Progenitor cell of endocrine pancreas (in vitro differentiated cells): ENCODE data around the gene EFHC2. TPM values are rescaled to one million over a fixed set of nuclear protein-coding genes. Genes with fewer than 3 reads are reported as not detected.
"Not testable (repeated sequence)": the region's sequence is repeated elsewhere in the genome, so short reads cannot be mapped to it uniquely, and the experiment has no call there.

Experiments used
- DNase-seq: peaks from one replicate; pipeline ENCODE4 v3.0.0; 2021; ENCODE audit warnings: low spot score; ENCODE audit not compliant: unreplicated experiment
- H3K27ac Mint-ChIP-seq: 2 replicates; pipeline ENCODE4 v1.8.0; 2021; ENCODE audit warnings: mild to moderate bottlenecking, moderate library complexity, mixed read lengths
- H3K27me3 Mint-ChIP-seq: 2 replicates; pipeline ENCODE4 v1.8.0; 2021; ENCODE audit warnings: mixed read lengths
- H3K36me3 Mint-ChIP-seq: 2 replicates; pipeline ENCODE4 v1.8.0; 2022; ENCODE audit warnings: mixed read lengths; ENCODE audit not compliant: insufficient read depth
- H3K4me1 Mint-ChIP-seq: 2 replicates; pipeline ENCODE4 v1.8.0; 2021; ENCODE audit warnings: low read depth, mixed read lengths
- H3K4me3 Mint-ChIP-seq: 2 replicates; pipeline ENCODE4 v1.8.0; 2021; ENCODE audit warnings: low read depth, mild to moderate bottlenecking, moderate library complexity, mixed read lengths
- H3K9me3 Mint-ChIP-seq: 2 replicates; pipeline ENCODE4 v1.8.0; 2021; ENCODE audit warnings: low read depth, mixed read lengths
- total RNA-seq: library from RNA; stranded (reverse); gene quantifications from 2 replicates; pipeline ENCODE4 v1.2.1, GENCODE V29; 2021
- TF ChIP-seq, protein P1 (sequence below): fragments of 200-600 bp; sonication (generic); IDR thresholded peaks from one replicate; pipeline ENCODE4 v1.5.0; 2021; ENCODE audit warnings: antibody characterized with exemption, mild to moderate bottlenecking; ENCODE audit not compliant: unreplicated experiment

EFHC2 gene
- total RNA-seq, 1 donor from 2014 or later, result 1.8 TPM

DNA sequence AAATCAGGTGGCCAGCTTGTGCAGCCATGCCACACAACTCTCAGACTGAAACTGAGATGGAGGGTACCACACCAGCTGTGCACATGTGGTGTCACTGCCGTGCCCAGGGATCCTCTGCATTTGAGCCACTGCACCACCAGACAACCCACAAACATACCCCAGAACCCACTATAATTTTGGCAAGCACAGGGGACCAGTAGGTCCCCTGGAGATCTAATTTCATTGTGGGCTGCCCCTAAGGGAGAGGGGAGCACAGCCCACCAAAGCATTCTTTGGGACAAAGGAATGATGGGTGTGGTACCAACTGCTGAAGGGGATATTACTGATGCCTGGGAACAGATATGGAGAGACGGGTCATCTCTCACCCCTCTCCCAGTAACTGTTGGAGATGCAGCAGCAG, 140.9 kb downstream of the EFHC2 start:
- TF ChIP-seq, protein P1, sequence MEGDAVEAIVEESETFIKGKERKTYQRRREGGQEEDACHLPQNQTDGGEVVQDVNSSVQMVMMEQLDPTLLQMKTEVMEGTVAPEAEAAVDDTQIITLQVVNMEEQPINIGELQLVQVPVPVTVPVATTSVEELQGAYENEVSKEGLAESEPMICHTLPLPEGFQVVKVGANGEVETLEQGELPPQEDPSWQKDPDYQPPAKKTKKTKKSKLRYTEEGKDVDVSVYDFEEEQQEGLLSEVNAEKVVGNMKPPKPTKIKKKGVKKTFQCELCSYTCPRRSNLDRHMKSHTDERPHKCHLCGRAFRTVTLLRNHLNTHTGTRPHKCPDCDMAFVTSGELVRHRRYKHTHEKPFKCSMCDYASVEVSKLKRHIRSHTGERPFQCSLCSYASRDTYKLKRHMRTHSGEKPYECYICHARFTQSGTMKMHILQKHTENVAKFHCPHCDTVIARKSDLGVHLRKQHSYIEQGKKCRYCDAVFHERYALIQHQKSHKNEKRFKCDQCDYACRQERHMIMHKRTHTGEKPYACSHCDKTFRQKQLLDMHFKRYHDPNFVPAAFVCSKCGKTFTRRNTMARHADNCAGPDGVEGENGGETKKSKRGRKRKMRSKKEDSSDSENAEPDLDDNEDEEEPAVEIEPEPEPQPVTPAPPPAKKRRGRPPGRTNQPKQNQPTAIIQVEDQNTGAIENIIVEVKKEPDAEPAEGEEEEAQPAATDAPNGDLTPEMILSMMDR, result no peak
- no peak for DNase-seq
- Mint-ChIP-seq H3K36me3 (no peaks in the 10 kb centered on the region), H3K27me3 (no peaks in the 10 kb centered on the region), H3K27ac (no peak overlapping the region), H3K4me3 (no peak overlapping the region), H3K4me1 (no peaks in the 10 kb centered on the region), H3K9me3 (peaks cover 40% of the 10 kb centered on the region)

- H3K27me3 Mint-ChIP-seq, result no peaks in the 10 kb centered on the region
- peaks cover 22% of the 10 kb centered on the region for H3K9me3 Mint-ChIP-seq
- H3K4me3 Mint-ChIP-seq, result no peak overlapping the region
- DNase-seq, result no peak
- H3K27ac Mint-ChIP-seq, result no peak overlapping the region
- no peaks in the 10 kb centered on the region for H3K36me3 Mint-ChIP-seq
- TF ChIP-seq, protein P1, result no peak
- H3K4me1 Mint-ChIP-seq, result no peaks in the 10 kb centered on the region
Observed at GRCh38 chrX:44189116-44189515, 154.4 kb downstream of the EFHC2 start.

GRCh38 chrX:44187915-44188314, 155.6 kb downstream of the EFHC2 start:
- H3K27me3 Mint-ChIP-seq, H3K27ac Mint-ChIP-seq, H3K36me3 Mint-ChIP-seq, H3K4me1 Mint-ChIP-seq, DNase-seq, H3K4me3 Mint-ChIP-seq: not testable (repeated sequence)
- H3K9me3 Mint-ChIP-seq, result peaks cover 16% of the 10 kb centered on the region

- Mint-ChIP-seq H3K4me3 (no peak overlapping the region), H3K36me3 (no peaks in the 10 kb centered on the region), H3K27me3 (no peaks in the 10 kb centered on the region), H3K4me1 (no peaks in the 10 kb centered on the region), H3K9me3 (peaks cover 4% of the 10 kb centered on the region), H3K27ac (no peak overlapping the region)
- DNase-seq, result no peak
- TF ChIP-seq, protein P1, result no peak
Observed at GRCh38 chrX:44183329-44183728, 160.1 kb downstream of the EFHC2 start.

DNA sequence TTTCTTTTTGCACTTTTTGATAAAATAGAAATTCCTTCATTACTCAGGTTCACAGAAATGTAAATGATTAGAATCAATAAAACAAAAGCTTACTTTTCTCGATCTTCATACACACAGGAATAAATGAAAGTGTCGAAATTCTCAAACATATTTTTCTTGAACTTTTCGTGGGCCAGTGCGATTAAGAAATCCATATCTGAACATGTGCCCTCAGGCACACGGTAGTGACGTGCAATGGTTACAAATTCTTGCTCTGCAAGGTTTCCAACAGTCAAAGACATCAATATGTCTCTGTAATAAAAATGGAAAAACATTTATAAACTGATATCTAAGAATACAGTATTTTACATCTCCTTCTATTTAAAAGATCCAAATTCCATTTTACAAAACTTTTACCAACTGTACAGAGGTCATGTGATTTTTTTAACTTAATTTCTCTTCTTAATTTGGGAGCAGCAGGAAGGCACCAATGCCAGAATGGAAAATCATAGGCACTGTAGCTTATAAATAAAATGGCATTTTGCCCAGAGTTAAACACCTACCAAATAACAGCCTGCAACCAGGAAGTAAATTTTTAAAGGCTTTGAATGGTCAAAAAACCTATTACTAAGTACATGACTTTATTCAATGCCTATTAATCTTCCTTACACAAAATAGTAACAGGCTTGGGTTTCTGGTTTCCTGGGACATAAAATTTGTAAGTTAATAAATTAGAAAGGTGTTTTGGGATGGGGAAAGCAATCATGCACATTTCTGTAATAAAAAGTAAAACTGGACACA, 165.0 kb downstream of the EFHC2 start:
- Mint-ChIP-seq H3K27ac (no peak overlapping the region), H3K27me3 (no peaks in the 10 kb centered on the region), H3K4me3 (no peak overlapping the region), H3K9me3 (peaks cover 9% of the 10 kb centered on the region), H3K36me3 (no peaks in the 10 kb centered on the region), H3K4me1 (no peaks in the 10 kb centered on the region)
- DNase-seq, result no peak
- TF ChIP-seq, protein P1, result no peak

GRCh38 chrX:44175455-44175854, 168.0 kb downstream of the EFHC2 start:
- H3K27me3 Mint-ChIP-seq, result no peaks in the 10 kb centered on the region
- TF ChIP-seq, protein P1, result no peak
- H3K9me3 Mint-ChIP-seq, result peaks cover 12% of the 10 kb centered on the region
- H3K27ac Mint-ChIP-seq, result no peak overlapping the region
- DNase-seq, result no peak
- no peak overlapping the region for H3K4me3 Mint-ChIP-seq
- H3K36me3 Mint-ChIP-seq, result no peaks in the 10 kb centered on the region
- no peaks in the 10 kb centered on the region for H3K4me1 Mint-ChIP-seq
